ENCODE data around the gene AMN1.
"Not testable (repeated sequence)": the region's sequence is repeated elsewhere in the genome, so short reads cannot be mapped to it uniquely, and the experiment has no call there.

Gene AMN1

GRCh38 chr12:31728917-31729640 is at the start of gene AMN1:
Gene AMN1, minus strand, starts transcription at chr12:31729021. Its CDS starts 13 bp downstream, at chr12:31729008.
- peak; percentile 98 for DNase-seq (ENCODE audit: low spot score)

- DNase-seq (ENCODE audit: low spot score): no peak
Measured at GRCh38 chr12:31773867-31774266, 45.0 kb upstream of the AMN1 start.

- no peak for DNase-seq (ENCODE audit: low spot score)
Measured at GRCh38 chr12:31773223-31773750, 44.5 kb upstream of the AMN1 start.

- no peak for DNase-seq (ENCODE audit: low spot score)
Measured at GRCh38 chr12:31772685-31773222, 43.9 kb upstream of the AMN1 start.

GRCh38 chr12:31772186-31772585 is 43.4 kb upstream of the AMN1 start:
- DNase-seq (ENCODE audit: low spot score): no peak

- DNase-seq (ENCODE audit: low spot score): no peak
Measured at GRCh38 chr12:31768046-31768445, 39.2 kb upstream of the AMN1 start.

- no peak for DNase-seq (ENCODE audit: low spot score)
Measured at GRCh38 chr12:31765931-31766330, 37.1 kb upstream of the AMN1 start.

- no peak for DNase-seq (ENCODE audit: low spot score)
Measured at GRCh38 chr12:31759632-31760459, 31.0 kb upstream of the AMN1 start.

- DNase-seq (ENCODE audit: low spot score): not testable (repeated sequence)
Measured at GRCh38 chr12:31758297-31758696, 29.5 kb upstream of the AMN1 start.

GRCh38 chr12:31756977-31757420 is 28.2 kb upstream of the AMN1 start:
- no peak for DNase-seq (ENCODE audit: low spot score)

GRCh38 chr12:31752450-31752849 is 23.6 kb upstream of the AMN1 start:
- DNase-seq (ENCODE audit: low spot score): no peak

GRCh38 chr12:31751085-31751484 is 22.3 kb upstream of the AMN1 start:
- DNase-seq (ENCODE audit: low spot score): no peak

- DNase-seq (ENCODE audit: low spot score): no peak
Measured at GRCh38 chr12:31750747-31751039, 21.9 kb upstream of the AMN1 start.

- DNase-seq (ENCODE audit: low spot score): no peak
Measured at GRCh38 chr12:31749024-31749704, 20.3 kb upstream of the AMN1 start.

- no peak for DNase-seq (ENCODE audit: low spot score)
Measured at GRCh38 chr12:31745242-31745641, 16.4 kb upstream of the AMN1 start.

GRCh38 chr12:31744363-31744762 is 15.5 kb upstream of the AMN1 start:
- DNase-seq (ENCODE audit: low spot score): not testable (repeated sequence)

GRCh38 chr12:31742891-31743290 is 14.1 kb upstream of the AMN1 start:
- DNase-seq (ENCODE audit: low spot score): no peak

GRCh38 chr12:31740628-31741027 is 11.8 kb upstream of the AMN1 start:
- no peak for DNase-seq (ENCODE audit: low spot score)

- no peak for DNase-seq (ENCODE audit: low spot score)
Measured at GRCh38 chr12:31737763-31738162, 8.9 kb upstream of the AMN1 start.

- no peak for DNase-seq (ENCODE audit: low spot score)
Measured at GRCh38 chr12:31737345-31737744, 8.5 kb upstream of the AMN1 start.

GRCh38 chr12:31736472-31736871 is 7.7 kb upstream of the AMN1 start:
- no peak for DNase-seq (ENCODE audit: low spot score)

Data from globus pallidus (tissue), 1 donor.